PC-3 (cell line): Measurements from ENCODE around the gene PSORS1C1. TPM values are rescaled to one million over a fixed set of nuclear protein-coding genes. Genes with fewer than 3 reads are reported as not detected.
A peak's percentile ranks its signal among the peaks of the same experiment; 100 is the strongest.

Experiments
- ATAC-seq: fragments of 200-7000 bp; cut with Tn5 transposase; 2 replicates; pipeline ENCODE4 v1.9.1; 2020; ENCODE audit warnings: mild to moderate bottlenecking, moderate library complexity
- BruUV-seq: library from RNA; stranded (reverse); fragments of 400-500 nt; replicated peaks from 2 replicates; lab custom pipeline; 2021; lab: Mats Ljungman, UMichigan
- CTCF ChIA-PET: fragments of 300-600 bp; sonication (Branson Sonifier 250); formaldehyde crosslinking; loops from one replicate; lab custom pipeline; 2022; ENCODE audit warnings: antibody characterized with exemption; lab: Charles Lee
- POLR2A ChIA-PET: fragments of 300-600 bp; sonication (Branson Sonifier 250); formaldehyde crosslinking; loops from one replicate; lab custom pipeline; 2022; ENCODE audit warnings: antibody characterized with exemption; ENCODE audit not compliant: unreplicated experiment; lab: Charles Lee
- DNase-seq: peaks from one replicate; pipeline ENCODE4 v3.0.0-alpha.2; 2015
- H2AFZ ChIP-seq: fragments of 300-600 bp; sonication (generic); 2 replicates; pipeline ENCODE4 v1.6.0; 2016; ENCODE audit warnings: antibody characterized with exemption, low read length
- H3F3A ChIP-seq: fragments of 300-600 bp; sonication (generic); one replicate; pipeline ENCODE4 v1.6.0; 2017; ENCODE audit warnings: antibody characterized with exemption, low read length, control low read depth, mild to moderate bottlenecking; ENCODE audit not compliant: unreplicated experiment
- H3K27ac ChIP-seq: fragments of 300-600 bp; sonication (generic); 2 replicates; pipeline ENCODE4 v1.5.1; 2016; ENCODE audit warnings: mild to moderate bottlenecking, low read length
- H3K27me3 ChIP-seq: fragments of 300-600 bp; sonication (generic); 2 replicates; pipeline ENCODE4 v1.6.1; 2016; ENCODE audit warnings: low read length, mixed read lengths
- H3K36me3 ChIP-seq: fragments of 300-600 bp; sonication (generic); 2 replicates; pipeline ENCODE4 v1.6.1; 2016; ENCODE audit warnings: low read depth, mixed run types, low read length, mixed read lengths
- H3K4me1 ChIP-seq: fragments of 300-600 bp; sonication (generic); 2 replicates; pipeline ENCODE4 v1.5.1; 2016; ENCODE audit warnings: low read length; ENCODE audit not compliant: insufficient read depth
- H3K4me2 ChIP-seq: fragments of 300-600 bp; sonication (generic); 2 replicates; pipeline ENCODE4 v1.6.0; 2016; ENCODE audit warnings: low read length
- H3K4me3 ChIP-seq: fragments of 300-600 bp; sonication (generic); 2 replicates; pipeline ENCODE4 v1.5.1; 2016; ENCODE audit warnings: mild to moderate bottlenecking, low read length, mixed read lengths
- H3K79me2 ChIP-seq: fragments of 300-600 bp; sonication (generic); 2 replicates; pipeline ENCODE4 v1.6.1; 2017; ENCODE audit warnings: low read length, mixed read lengths
- H3K9ac ChIP-seq: fragments of 300-600 bp; sonication (generic); 2 replicates; pipeline ENCODE4 v1.6.0; 2016; ENCODE audit warnings: mild to moderate bottlenecking, low read length
- H3K9me2 ChIP-seq: fragments of 300-600 bp; sonication (generic); replicated peaks from 2 replicates; pipeline ENCODE4 v1.6.1; 2016; ENCODE audit warnings: mixed run types, low read length, mixed read lengths
- H3K9me3 ChIP-seq: fragments of 300-600 bp; sonication (generic); 2 replicates; pipeline ENCODE4 v1.6.1; 2016; ENCODE audit warnings: low read length, mixed read lengths
- H4K20me1 ChIP-seq: fragments of 300-600 bp; sonication (generic); 2 replicates; pipeline ENCODE4 v1.6.1; 2016; ENCODE audit warnings: low read length, mixed read lengths
- CTCF ChIP-seq: fragments of 300-600 bp; sonication (generic); conservative IDR thresholded peaks from 2 replicates; pipeline ENCODE4 v1.5.1; 2017; ENCODE audit warnings: antibody characterized with exemption, low read depth, mild to moderate bottlenecking, low read length
- EZH2 ChIP-seq: fragments of 300-600 bp; sonication (generic); IDR thresholded peaks from one replicate; pipeline ENCODE4 v1.6.1; 2017; ENCODE audit warnings: antibody characterized with exemption, mild to moderate bottlenecking, low read length; ENCODE audit not compliant: unreplicated experiment
- EZH2phosphoT487 ChIP-seq: fragments of 300-600 bp; sonication (generic); IDR thresholded peaks from 2 replicates; pipeline ENCODE4 v1.6.1; 2018; ENCODE audit warnings: mild to moderate bottlenecking, antibody characterized with exemption, low read length, borderline replicate concordance
- intact Hi-C: fragments of 100-400 bp; cut with micrococcal nuclease; formaldehyde crosslinking; loops from 2 replicates; pipeline ENCODE4 v1.9.0; 2023
- total RNA-seq: library from RNA; depleted of rRNA; stranded (reverse); fragments of >200 nt; gene quantifications from 2 replicates; pipeline ENCODE4 v1.2.3, GENCODE V29; 2014

The PSORS1C1 gene
- total RNA-seq, 1 experiment from 2014 or later: 2.0 TPM

GRCh38 chr6:31154436-31154835, 39.8 kb downstream of the PSORS1C1 start:
- Histone ChIP-seq H3K4me1 (peaks cover 8% of the 10 kb centered on the region), H3K9ac (no peak overlapping the region), H3K4me3 (no peak overlapping the region), H3K79me2 (peaks cover 20% of the 10 kb centered on the region), H3K27me3 (no peaks in the 10 kb centered on the region), H3K9me3 (no peaks in the 10 kb centered on the region), H3K36me3 (0 out of 2 replicates have a peak, but pooled peaks cover 5% of the 10 kb centered on the region), H3F3A (no peaks in the 10 kb centered on the region), H2AFZ (no peak overlapping the region), H4K20me1 (no peaks in the 10 kb centered on the region), H3K27ac (no peak overlapping the region), H3K4me2 (no peak overlapping the region), H3K9me2 (no peaks in the 10 kb centered on the region)
- no TSS peak for BruUV-seq
- ChIA-PET CTCF (no interaction called here), POLR2A (no interaction called here)
- intact Hi-C loops: no loop called here
- ATAC-seq (no peak), DNase-seq (no peak)
- TF ChIP-seq CTCF: no peak
- TF ChIP-seq EZH2: no peak
- no peak for TF ChIP-seq EZH2phosphoT487

- ChIA-PET CTCF (no interaction called here), POLR2A (no interaction called here)
- Histone ChIP-seq H3K9me3 (no peaks in the 10 kb centered on the region), H3K9me2 (no peaks in the 10 kb centered on the region), H3K4me1 (peaks cover 17% of the 10 kb centered on the region), H3K4me2 (peak overlapping the region; percentile 95; the same call in 1 of the 2 replicates), H3K27ac (no peak overlapping the region), H3F3A (no peaks in the 10 kb centered on the region), H3K9ac (peak overlapping the region; percentile 89; the same call in 1 of the 2 replicates), H3K79me2 (peaks cover 37% of the 10 kb centered on the region), H3K36me3 (0 out of 2 replicates have a peak, but pooled peaks cover 9% of the 10 kb centered on the region), H3K4me3 (no peak overlapping the region; the same call in 1 of the 2 replicates), H2AFZ (no peak overlapping the region), H4K20me1 (no peaks in the 10 kb centered on the region), H3K27me3 (no peaks in the 10 kb centered on the region)
- DNase-seq (no peak), ATAC-seq (no peak)
- no TSS peak for BruUV-seq
- TF ChIP-seq CTCF (no peak), EZH2 (no peak), EZH2phosphoT487 (no peak)
- intact Hi-C loops: no loop called here
Measured at GRCh38 chr6:31156641-31157040, 42.0 kb downstream of the PSORS1C1 start.

- H3K79me2 ChIP-seq: peaks cover 37% of the 10 kb centered on the region
- no peaks in the 10 kb centered on the region for H4K20me1 ChIP-seq
- ATAC-seq (peak; percentile 14), DNase-seq (no peak)
- BruUV-seq: no TSS peak
- peaks cover 16% of the 10 kb centered on the region; the same call in 1 of the 2 replicates for H3K36me3 ChIP-seq
- H3K4me1 ChIP-seq: peaks cover 17% of the 10 kb centered on the region
- TF ChIP-seq CTCF (no peak), EZH2phosphoT487 (no peak), EZH2 (no peak)
- no peaks in the 10 kb centered on the region for H3K27me3 ChIP-seq
- H3F3A ChIP-seq: no peaks in the 10 kb centered on the region
- intact Hi-C loops: loop anchor here (2.0 kb wide), 1 partner anchor 35 kb away; no protein-coding TSS in a partner anchor
- H3K4me3 ChIP-seq: peak within 1 kb of the TSS; percentile 88
- H3K9me3 ChIP-seq: no peaks in the 10 kb centered on the region
- H3K4me2 ChIP-seq: peak within 1 kb of the TSS; percentile 95
- ChIA-PET POLR2A (interaction anchor here (0.6 to 1.0 kb wide), 2 partner anchors 18 to 39 kb away, joined by 3 to 5 read pairs; no protein-coding TSS in a partner anchor), CTCF (interaction anchor here (0.6 kb wide), 1 partner anchor 241 kb away, joined by 4 read pairs; no protein-coding TSS in a partner anchor)
- no peaks in the 10 kb centered on the region for H3K9me2 ChIP-seq
- peak within 1 kb of the TSS; percentile 89 for H3K9ac ChIP-seq
- peak within 1 kb of the TSS; percentile 94 for H2AFZ ChIP-seq
- H3K27ac ChIP-seq: peak within 1 kb of the TSS; percentile 4; the same call in 1 of the 2 replicates
Measured at GRCh38 chr6:31157513-31158139, 43.0 kb downstream of the PSORS1C1 start, which contains the start of gene CCHCR1. CCHCR1 (minus strand) TSS chr6:31157802; CDS start chr6:31157600, 202 bp downstream.
